SK-N-MC (cell line): ENCODE results near the gene GTPBP4.

Experiments used
- EZH2 ChIP-seq: fragments of 200-600 bp; sonication (generic); IDR thresholded peaks from one replicate; pipeline ENCODE4 v1.6.1; 2017; ENCODE audit warnings: antibody characterized with exemption
- FOXP2 ChIP-seq: optimal IDR thresholded peaks from 2 replicates; pipeline ENCODE3; 2011; ENCODE audit warnings: mild to moderate bottlenecking, moderate library complexity; ENCODE audit not compliant: insufficient read depth; ENCODE audit errors: extremely low read length, control extremely low read depth
- POLR2AphosphoS5 ChIP-seq: IDR thresholded peaks from 2 replicates; pipeline ENCODE4 v1.6.1; 2012; ENCODE audit warnings: mild to moderate bottlenecking, low read depth, low read length, borderline replicate concordance

- no peak for TF ChIP-seq POLR2AphosphoS5
- no peak for TF ChIP-seq EZH2
- no peak for TF ChIP-seq FOXP2
Measured at GRCh38 chr10:962342-962741, 25.9 kb upstream of the GTPBP4 start.
